Sigmoid colon (tissue), 4 donors: ENCODE measurements around the gene FAM174B.

ENCODE experiments used
- CTCF ChIP-seq, 4 experiments: fragments of 450-650 bp in 3 of 4; fragments of 200-600 bp in 1 of 4; IDR thresholded peaks; one replicate each; pipeline ENCODE4 v1.5.1; 2016 to 2019; ENCODE audit warnings: antibody characterized with exemption in 4 of 4, mild to moderate bottlenecking in 3 of 4, moderate library complexity in 2 of 4
- POLR2A ChIP-seq, 2 donors: fragments of 450-650 bp; IDR thresholded peaks; one replicate each; pipeline ENCODE4 v1.6.1; 2016; ENCODE audit warnings: antibody characterized with exemption in 2 of 2, mild to moderate bottlenecking in 2 of 2, moderate library complexity in 2 of 2
- POLR2AphosphoS5 ChIP-seq, 4 donors: sonication (generic); formaldehyde crosslinking; IDR thresholded peaks; one replicate each; pipeline ENCODE4 v1.6.1; 2017; ENCODE audit warnings: antibody characterized with exemption in 4 of 4

DNA sequence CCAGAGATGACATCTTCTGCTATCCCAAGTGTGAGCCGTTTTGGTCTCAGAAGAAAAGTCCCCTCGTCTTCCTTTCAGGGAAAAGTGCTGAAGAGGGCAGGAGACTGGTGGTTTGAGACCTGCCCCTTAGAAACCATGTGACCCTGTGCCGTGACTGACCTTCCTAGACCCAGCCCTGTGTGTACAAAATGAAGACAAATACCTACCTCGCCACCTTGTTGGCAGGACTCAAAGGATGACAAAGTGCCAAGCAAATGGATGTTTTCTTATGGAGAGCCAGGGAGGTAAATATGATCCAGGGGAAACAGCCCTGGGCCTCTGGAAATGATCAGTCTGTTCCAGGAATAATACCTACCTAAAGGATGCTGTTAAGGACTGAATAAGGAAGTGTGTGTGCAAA lies 41.3 kb downstream of the FAM174B start:
- TF ChIP-seq CTCF (IDR thresholded peaks at IDR 0.05) = no peak
- TF ChIP-seq POLR2A (IDR thresholded peaks at IDR 0.05) = no peak
- no peak for TF ChIP-seq POLR2AphosphoS5 (IDR thresholded peaks at IDR 0.05)
